C4-2B (cell line): ENCODE results near the gene DNAJB12.

ENCODE experiments used
- ZFX ChIP-seq: fragments of 450-650 bp; IDR thresholded peaks from 2 replicates; pipeline ENCODE4 v1.6.1; 2017
- TF ChIP-seq, protein P1 (sequence below): fragments of 450-650 bp; conservative IDR thresholded peaks from 2 replicates; pipeline ENCODE4 v1.5.1; 2017; ENCODE audit warnings: mild to moderate bottlenecking

DNA sequence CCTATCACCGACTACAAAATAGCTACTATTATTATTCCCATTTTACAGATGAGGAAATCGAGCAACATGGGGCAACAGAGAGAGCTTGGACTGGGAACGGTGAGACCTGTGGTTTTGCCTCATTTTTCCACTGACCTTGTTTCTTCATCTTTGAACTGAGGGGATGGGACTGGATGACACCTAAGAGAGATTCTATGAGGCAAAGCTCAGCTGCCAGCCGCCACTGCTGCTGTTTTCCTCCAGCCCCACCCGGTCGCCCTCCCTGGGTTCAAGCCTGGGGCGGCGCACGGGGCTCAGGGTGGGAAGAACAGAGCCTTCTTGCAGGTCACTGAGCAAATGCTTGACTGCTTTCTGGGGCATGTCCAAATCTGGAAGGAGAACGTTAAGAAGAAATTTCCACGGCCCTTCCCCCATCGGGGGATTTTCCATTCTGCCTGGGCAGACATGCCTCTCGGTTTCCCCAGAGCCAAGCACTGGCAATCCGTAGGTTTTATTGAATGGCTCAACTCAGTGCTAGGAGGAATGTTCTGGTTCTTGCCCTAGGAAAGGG lies 68.7 kb downstream of the DNAJB12 start:
- TF ChIP-seq, protein P1, sequence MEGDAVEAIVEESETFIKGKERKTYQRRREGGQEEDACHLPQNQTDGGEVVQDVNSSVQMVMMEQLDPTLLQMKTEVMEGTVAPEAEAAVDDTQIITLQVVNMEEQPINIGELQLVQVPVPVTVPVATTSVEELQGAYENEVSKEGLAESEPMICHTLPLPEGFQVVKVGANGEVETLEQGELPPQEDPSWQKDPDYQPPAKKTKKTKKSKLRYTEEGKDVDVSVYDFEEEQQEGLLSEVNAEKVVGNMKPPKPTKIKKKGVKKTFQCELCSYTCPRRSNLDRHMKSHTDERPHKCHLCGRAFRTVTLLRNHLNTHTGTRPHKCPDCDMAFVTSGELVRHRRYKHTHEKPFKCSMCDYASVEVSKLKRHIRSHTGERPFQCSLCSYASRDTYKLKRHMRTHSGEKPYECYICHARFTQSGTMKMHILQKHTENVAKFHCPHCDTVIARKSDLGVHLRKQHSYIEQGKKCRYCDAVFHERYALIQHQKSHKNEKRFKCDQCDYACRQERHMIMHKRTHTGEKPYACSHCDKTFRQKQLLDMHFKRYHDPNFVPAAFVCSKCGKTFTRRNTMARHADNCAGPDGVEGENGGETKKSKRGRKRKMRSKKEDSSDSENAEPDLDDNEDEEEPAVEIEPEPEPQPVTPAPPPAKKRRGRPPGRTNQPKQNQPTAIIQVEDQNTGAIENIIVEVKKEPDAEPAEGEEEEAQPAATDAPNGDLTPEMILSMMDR = no peak
- TF ChIP-seq ZFX = no peak
